K562 (cell line): Measurements from ENCODE around the gene LRCH1. TPM values are rescaled to one million over a fixed set of nuclear protein-coding genes. Genes with fewer than 3 reads are reported as not detected.

Experiments used
- ATAC-seq: fragments of 200-7000 bp; cut with Tn5 transposase; 3 replicates; pipeline ENCODE4 v1.9.1; 2020; ENCODE audit warnings: moderate library complexity
- BruUV-seq: library from RNA; stranded (reverse); fragments of 400-500 nt; replicated peaks from 2 replicates; lab custom pipeline; 2021; lab: Mats Ljungman, UMichigan
- CTCF ChIA-PET: fragments of 300-600 bp; formaldehyde crosslinking; extraction: SDS; loops from one replicate; lab custom pipeline; 2021; ENCODE audit warnings: low intra/inter-chr PET ratio; lab: Yijun Ruan, JAX
- POLR2A ChIA-PET: fragments of 300-600, 350-650 bp; sonication (Branson Sonifier 250); formaldehyde crosslinking; extraction: SDS; loops from one replicate; lab custom pipeline; 2021; ENCODE audit warnings: antibody characterized with exemption, inconsistent platforms; lab: Yijun Ruan, JAX
- DNase-seq, 4 experiments: peaks; one replicate each; pipeline versions ENCODE4 v3.0.0 to v3.0.0-alpha.2; 2011 to 2018; ENCODE audit warnings: low spot score in 3 of 4, mixed read lengths in 3 of 4; ENCODE audit errors: extremely low read depth in 1 of 4
- FAIRE-seq: peaks from 2 replicates; lab custom pipeline; 2011; peaks lifted over from hg19 to GRCh38; lab: Jason Lieb, UNC
- H2AFZ ChIP-seq: 2 replicates; pipeline ENCODE4 v1.6.0; 2011; ENCODE audit warnings: low read depth, low read length, control low read depth, inconsistent platforms
- H3K27ac ChIP-seq: fragments of 200-600 bp; 3 replicates; pipeline ENCODE4 v1.8.0; 2011; ENCODE audit warnings: low read depth, mild to moderate bottlenecking, control low read depth, inconsistent platforms, low read length, moderate library complexity, mixed read lengths; ENCODE audit errors: extremely low read depth
- H3K27me3 ChIP-seq, 2 experiments: fragments of 300-600 bp in 1 of 2; 2 replicates in 1 of 2; 3 replicates in 1 of 2; pipeline versions ENCODE4 v1.6.0 to v1.8.0; 2011; ENCODE audit warnings: inconsistent platforms in 2 of 2, low read length in 2 of 2, mild to moderate bottlenecking in 1 of 2, mixed read lengths in 1 of 2, moderate library complexity in 1 of 2; ENCODE audit not compliant: control insufficient read depth in 2 of 2, insufficient read depth in 2 of 2
- H3K36me3 ChIP-seq: fragments of 300-600 bp; 3 replicates; pipeline ENCODE4 v1.8.0; 2011; ENCODE audit warnings: mild to moderate bottlenecking, low read length, inconsistent platforms; ENCODE audit not compliant: control insufficient read depth, insufficient read depth
- H3K4me1 ChIP-seq, 2 experiments: fragments of 200-600 bp in 1 of 2; replicated peaks in 1 of 2; 2 replicates in 1 of 2; 3 replicates in 1 of 2; pipeline versions ENCODE4 v1.5.1 to v1.8.0; 2011; ENCODE audit warnings: inconsistent platforms in 2 of 2, low read length in 2 of 2, mild to moderate bottlenecking in 1 of 2, mixed read lengths in 1 of 2, moderate library complexity in 1 of 2; ENCODE audit not compliant: control insufficient read depth in 2 of 2, insufficient read depth in 2 of 2
- H3K4me2 ChIP-seq: 2 replicates; pipeline ENCODE4 v1.6.1; 2011; ENCODE audit warnings: low read length, control low read depth, inconsistent platforms, mixed read lengths; ENCODE audit not compliant: insufficient read depth
- H3K4me3 ChIP-seq: fragments of 200-600 bp; sonication (generic), shearing (Covaris generic); 2 replicates; pipeline ENCODE4 v1.5.1; 2016; ENCODE audit warnings: control low read depth, inconsistent platforms
- H3K79me2 ChIP-seq: fragments of 200-600 bp; 3 replicates; pipeline ENCODE4 v1.8.0; 2011; ENCODE audit warnings: low read length, inconsistent platforms; ENCODE audit not compliant: control insufficient read depth, insufficient read depth
- H3K9ac ChIP-seq, 2 experiments: 2 replicates each; pipeline versions ENCODE4 v1.6.0 to v1.6.1; 2011; ENCODE audit warnings: low read depth in 2 of 2, low read length in 2 of 2, control low read depth in 1 of 2, inconsistent platforms in 1 of 2, mild to moderate bottlenecking in 1 of 2, mixed read lengths in 1 of 2; ENCODE audit not compliant: insufficient read depth in 1 of 2
- H3K9me1 ChIP-seq: one replicate; pipeline ENCODE4 v1.6.0; 2011; ENCODE audit warnings: inconsistent platforms, mild to moderate bottlenecking, low read length, moderate library complexity; ENCODE audit not compliant: control insufficient read depth, insufficient read depth
- H3K9me3 ChIP-seq: replicated peaks from 2 replicates; pipeline ENCODE4 v1.5.1; 2011; ENCODE audit warnings: low read depth, low read length, inconsistent platforms; ENCODE audit not compliant: control insufficient read depth, insufficient read depth
- H4K20me1 ChIP-seq: replicated peaks from 2 replicates; pipeline ENCODE4 v1.6.1; 2011; ENCODE audit warnings: low read length, inconsistent platforms, mixed read lengths; ENCODE audit not compliant: control insufficient read depth, insufficient read depth
- CLOCK ChIP-seq: fragments of 250-450 bp; sonication (Bioruptor Pico); IDR thresholded peaks from 2 replicates; pipeline ENCODE4 v1.4.0; 2020; ENCODE audit warnings: mild to moderate bottlenecking, moderate library complexity, borderline replicate concordance
- JUN ChIP-seq, 2 experiments: sonication (generic) in 1 of 2; formaldehyde crosslinking in 1 of 2; IDR thresholded peaks; 2 replicates each; pipeline versions ENCODE4 v1.6.1 to v1.8.0; 2012 to 2022; ENCODE audit warnings: borderline replicate concordance in 2 of 2, mild to moderate bottlenecking in 2 of 2, improper control_type of control experiment in 1 of 2, low read depth in 1 of 2, low read length in 1 of 2, missing genetic modification reagents in 1 of 2
- NFIC ChIP-seq: fragments of 450-650 bp; IDR thresholded peaks from 2 replicates; pipeline ENCODE4 v1.6.1; 2017; ENCODE audit warnings: mild to moderate bottlenecking, inconsistent platforms
- RFX5 ChIP-seq: IDR thresholded peaks from 2 replicates; pipeline ENCODE4 v1.6.1; 2011; ENCODE audit warnings: low read depth, mild to moderate bottlenecking, improper control_type of control experiment, low read length
- TAF9B ChIP-seq: fragments of 450-650 bp; IDR thresholded peaks from 2 replicates; pipeline ENCODE4 v1.6.1; 2018; ENCODE audit warnings: mild to moderate bottlenecking; ENCODE audit not compliant: partially characterized antibody
- TARDBP ChIP-seq: fragments of 450-650 bp; IDR thresholded peaks from 2 replicates; pipeline ENCODE4 v1.6.1; 2016
- TCF3 ChIP-seq: sonication (generic); formaldehyde crosslinking; IDR thresholded peaks from 2 replicates; pipeline ENCODE4 v1.4.0; 2020; ENCODE audit warnings: mild to moderate bottlenecking, missing genetic modification reagents
- ZNF134 ChIP-seq: fragments of 250-450 bp; sonication (Bioruptor Pico); conservative IDR thresholded peaks from 2 replicates; pipeline ENCODE4 v1.4.0; 2020
- WGBS: fragments of 100-300 bp; shearing (Covaris generic); methylation state at CpG from one replicate; pipeline ENCODE4 v1.1.6; 2016; ENCODE audit warnings: low coverage, mixed read lengths; ENCODE audit not compliant: insufficient coverage; ENCODE audit errors: missing lambda C conversion rate; 5-methylcytosine and 5-hydroxymethylcytosine counted together
- in situ Hi-C: fragments of 300-500 bp; cut with MboI; formaldehyde crosslinking; loops from 4 replicates; pipeline ENCODE4 v1.15.0; 2018; ENCODE audit warnings: inconsistent platforms, mixed read lengths
- intact Hi-C: fragments of 100-400 bp; cut with micrococcal nuclease; formaldehyde crosslinking; loops from 2 replicates; pipeline ENCODE4 v1.14.2; 2022
- polyA plus RNA-seq, 8 experiments: library from polyadenylated mRNA; depleted of rRNA in 4 of 8; stranded (reverse) in 5 of 8; unstranded in 3 of 8; fragments of >200 nt; fragmentation: Nextera tagmentation in 2 of 8; fragmentation: Illumina TruSeq in 1 of 8; extraction: Ambion mirVana in 2 of 8; extraction: Trizol in 1 of 8; gene quantifications; 2 replicates each; pipeline versions ENCODE4 v1.2.1 to v1.2.3, GENCODE V29; 2011 to 2014; ENCODE audit warnings: inconsistent platforms in 1 of 8, missing spikeins in 1 of 8
- total RNA-seq, 7 experiments: library from RNA; depleted of rRNA in 6 of 7; stranded (reverse); fragments of >200 nt in 6 of 7; fragmentation: Illumina TruSeq in 2 of 7; extraction: Trizol in 2 of 7; gene quantifications; 2 replicates each; pipeline versions ENCODE4 v1.2.1 to v1.2.3, GENCODE V29; 2011 to 2021; ENCODE audit warnings: low replicate concordance in 1 of 7

LRCH1 gene
- total and polyA plus RNA-seq, 9 of the 15 experiments (the other 6 are each of a cell fraction or from before 2014, with no cell fraction given), result 1.1 to 6.8 (median 3.7) TPM

GRCh38 chr13:46666727-46667456, 113.9 kb downstream of the LRCH1 start:
- TF ChIP-seq ZNF134 (CRISPR knock-in tag), result no peak
- TF ChIP-seq TCF3, result no peak
- TF ChIP-seq RFX5, result no peak
- no peak for TF ChIP-seq JUN (IDR thresholded peaks at IDR 0.05; ENCODE audit: borderline replicate concordance, low read depth, low read length)
- no peak for TF ChIP-seq JUN (CRISPR knock-in tag; IDR thresholded peaks at IDR 0.05; ENCODE audit: borderline replicate concordance)
- no peak for TF ChIP-seq CLOCK
- no peak for TF ChIP-seq TARDBP
- TF ChIP-seq NFIC, result no peak
- no peak for TF ChIP-seq TAF9B
- Histone ChIP-seq H3K27me3 (no peaks in the 10 kb centered on the region), H3K4me2 (no peak overlapping the region), H3K9ac (no peak overlapping the region), H3K36me3 (no peaks in the 10 kb centered on the region), H3K9me3 (no peaks in the 10 kb centered on the region), H3K4me3 (no peak overlapping the region), H3K4me1 (no peaks in the 10 kb centered on the region), H4K20me1 (no peaks in the 10 kb centered on the region; the same call in 1 of the 2 replicates), H2AFZ (no peak overlapping the region), H3K9me1 (no peaks in the 10 kb centered on the region), H3K27ac (no peak overlapping the region), H3K79me2 (no peaks in the 10 kb centered on the region)
- ATAC-seq, result no peak
- intact Hi-C loops, result no loop called here
- ChIA-PET POLR2A (no interaction called here), CTCF (no interaction called here)
- BruUV-seq, result no TSS peak
- in situ Hi-C loops, result no loop called here
- FAIRE-seq, result no peak
- no peak for DNase-seq
- 78% methylated on average over 2 of the region's 3 CpGs for WGBS
